ENCODE results near the gene MRAS.

The MRAS gene

DNA sequence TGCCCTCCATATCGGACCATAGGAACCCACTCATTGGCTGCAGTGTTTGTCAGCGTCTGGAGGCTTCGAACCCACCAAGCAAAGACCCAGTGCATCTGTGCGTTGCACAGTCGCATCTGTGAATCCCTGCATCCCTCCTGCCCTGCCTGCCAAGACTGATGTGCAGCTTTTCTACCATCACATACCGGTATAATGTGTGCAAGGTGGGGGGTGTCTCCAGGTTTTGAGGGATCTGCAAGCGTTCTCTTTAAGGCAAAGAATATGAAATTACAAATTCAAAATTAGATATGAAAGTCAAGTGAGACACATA is 18.4 kb upstream of the MRAS start:
- TF ChIP-seq, protein P1, sequence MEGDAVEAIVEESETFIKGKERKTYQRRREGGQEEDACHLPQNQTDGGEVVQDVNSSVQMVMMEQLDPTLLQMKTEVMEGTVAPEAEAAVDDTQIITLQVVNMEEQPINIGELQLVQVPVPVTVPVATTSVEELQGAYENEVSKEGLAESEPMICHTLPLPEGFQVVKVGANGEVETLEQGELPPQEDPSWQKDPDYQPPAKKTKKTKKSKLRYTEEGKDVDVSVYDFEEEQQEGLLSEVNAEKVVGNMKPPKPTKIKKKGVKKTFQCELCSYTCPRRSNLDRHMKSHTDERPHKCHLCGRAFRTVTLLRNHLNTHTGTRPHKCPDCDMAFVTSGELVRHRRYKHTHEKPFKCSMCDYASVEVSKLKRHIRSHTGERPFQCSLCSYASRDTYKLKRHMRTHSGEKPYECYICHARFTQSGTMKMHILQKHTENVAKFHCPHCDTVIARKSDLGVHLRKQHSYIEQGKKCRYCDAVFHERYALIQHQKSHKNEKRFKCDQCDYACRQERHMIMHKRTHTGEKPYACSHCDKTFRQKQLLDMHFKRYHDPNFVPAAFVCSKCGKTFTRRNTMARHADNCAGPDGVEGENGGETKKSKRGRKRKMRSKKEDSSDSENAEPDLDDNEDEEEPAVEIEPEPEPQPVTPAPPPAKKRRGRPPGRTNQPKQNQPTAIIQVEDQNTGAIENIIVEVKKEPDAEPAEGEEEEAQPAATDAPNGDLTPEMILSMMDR (IDR thresholded peaks at IDR 0.05; ENCODE audit: low read depth, low read length), result no peak
- DNase-seq (ENCODE audit: extremely low read depth, low read depth), result no peak

DNA sequence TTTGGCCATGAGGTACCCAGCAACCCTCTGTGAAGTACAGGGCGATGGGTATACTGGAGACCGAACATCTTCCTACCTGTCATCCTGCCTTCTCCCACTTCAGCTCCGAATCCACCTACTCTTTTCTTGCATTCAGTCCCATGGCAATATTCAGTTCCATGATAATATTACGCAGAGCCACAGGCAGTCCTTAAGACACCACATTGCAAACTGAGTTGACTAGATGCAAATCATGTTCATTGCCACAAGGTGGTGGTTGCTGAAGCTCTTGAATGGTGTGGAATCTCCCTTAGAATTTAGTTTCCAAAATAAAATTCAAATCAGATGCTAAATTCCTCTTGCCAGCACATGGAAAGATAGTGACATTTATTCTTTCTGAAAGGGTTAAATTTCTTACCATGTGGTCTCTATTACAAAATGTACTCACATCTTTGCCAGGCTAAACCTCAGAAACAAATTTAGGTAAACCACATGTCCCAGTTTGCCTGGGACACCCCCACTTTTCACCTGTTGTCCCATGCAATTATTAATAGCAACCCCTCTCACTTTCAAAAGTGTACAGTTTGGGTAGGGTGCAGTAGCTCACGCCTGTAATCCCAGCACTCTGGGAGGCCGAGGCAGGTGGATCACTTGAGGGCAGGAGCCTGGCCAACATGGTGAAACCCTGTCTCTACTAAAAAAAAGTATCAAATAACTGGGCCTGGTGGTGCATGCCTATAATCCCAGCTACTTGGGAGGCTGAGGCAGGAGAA is 17.1 kb upstream of the MRAS start:
- DNase-seq (ENCODE audit: extremely low read depth, low read depth), result no peak
- TF ChIP-seq, protein P1 (IDR thresholded peaks at IDR 0.05; ENCODE audit: low read depth, low read length), result peak; percentile 20

DNA sequence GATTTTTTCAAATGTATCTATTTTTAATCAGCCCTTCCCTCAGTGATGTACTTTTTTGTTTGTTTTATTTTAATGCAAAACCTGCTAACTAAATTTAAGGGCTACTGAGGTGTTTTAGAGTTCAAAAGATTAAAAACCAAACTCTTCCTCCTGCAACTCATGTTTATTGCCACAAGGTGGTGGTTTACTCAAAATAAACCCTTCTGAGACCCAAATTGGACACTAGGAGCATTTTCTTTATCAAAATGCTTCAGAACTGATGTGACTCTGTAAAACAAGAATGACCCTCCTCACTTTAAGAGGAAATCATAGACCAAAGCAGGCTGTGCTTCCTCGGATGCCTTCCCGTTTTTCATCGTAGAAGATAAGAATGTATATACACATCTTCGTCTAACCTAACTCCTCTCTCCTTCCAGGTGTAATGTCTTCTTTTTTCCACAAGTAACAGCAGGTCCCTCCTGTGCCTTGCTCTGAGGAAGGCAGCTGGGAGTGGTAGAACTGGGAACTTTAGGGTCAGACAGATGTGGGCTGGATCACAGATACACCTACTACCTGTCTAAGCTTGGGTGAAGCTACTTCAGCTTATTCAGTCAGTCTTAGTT is 15.8 kb upstream of the MRAS start:
- no peak for DNase-seq (ENCODE audit: extremely low read depth, low read depth)

DNA sequence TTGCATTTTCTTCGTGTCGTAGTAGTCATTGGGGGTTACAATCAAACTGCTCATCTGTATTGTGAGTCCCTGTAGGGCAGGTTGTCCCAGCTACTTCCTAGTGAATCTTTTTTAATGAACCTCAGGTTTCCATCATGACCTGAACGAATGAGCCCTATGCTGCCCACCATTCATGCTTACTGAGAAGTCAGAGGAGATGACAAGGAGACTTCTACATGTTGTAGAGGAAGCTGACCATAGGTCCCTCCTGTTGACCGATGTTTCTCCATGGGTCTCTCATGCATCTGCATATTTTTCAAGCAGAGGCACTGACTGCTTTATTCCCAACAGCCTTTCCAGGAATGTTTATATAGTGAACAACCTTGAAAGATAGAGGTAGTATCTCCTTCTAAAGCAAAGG is 13.8 kb upstream of the MRAS start:
- DNase-seq (ENCODE audit: extremely low read depth, low read depth), result no peak
- TF ChIP-seq, protein P1 (IDR thresholded peaks at IDR 0.05; ENCODE audit: low read depth, low read length), result no peak

More for the DNA sequence above, 15.8 kb upstream of the MRAS start:
- TF ChIP-seq, protein P1 (IDR thresholded peaks at IDR 0.05; ENCODE audit: low read depth, low read length), result peak; percentile 65

DNA sequence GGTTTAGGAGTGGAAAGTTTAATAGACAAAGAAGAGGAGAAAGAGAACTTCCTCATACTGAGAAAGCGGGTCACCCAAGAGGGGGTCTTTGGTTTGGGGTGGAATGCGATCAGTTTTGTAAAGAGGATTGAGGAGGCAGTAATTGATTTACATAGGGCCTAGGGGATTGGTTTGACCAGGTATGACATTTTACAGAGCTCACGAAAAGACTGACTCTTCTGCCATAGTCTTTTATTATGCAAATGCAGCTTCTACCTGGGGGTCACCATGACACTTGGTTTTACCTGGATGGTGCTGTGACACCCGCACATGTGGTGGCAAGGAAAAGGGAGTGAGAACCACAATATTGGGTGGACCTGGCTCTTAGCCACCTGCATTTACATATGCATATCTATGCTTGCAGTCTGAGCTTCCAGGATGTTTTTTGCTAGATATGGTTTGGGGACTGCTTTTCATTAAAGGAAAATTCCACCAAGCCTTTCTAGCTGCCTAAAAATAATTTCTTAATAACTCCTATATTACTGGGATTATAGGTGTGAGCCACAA is 11.9 kb upstream of the MRAS start:
- TF ChIP-seq, protein P1 (IDR thresholded peaks at IDR 0.05; ENCODE audit: low read depth, low read length), result no peak

DNA sequence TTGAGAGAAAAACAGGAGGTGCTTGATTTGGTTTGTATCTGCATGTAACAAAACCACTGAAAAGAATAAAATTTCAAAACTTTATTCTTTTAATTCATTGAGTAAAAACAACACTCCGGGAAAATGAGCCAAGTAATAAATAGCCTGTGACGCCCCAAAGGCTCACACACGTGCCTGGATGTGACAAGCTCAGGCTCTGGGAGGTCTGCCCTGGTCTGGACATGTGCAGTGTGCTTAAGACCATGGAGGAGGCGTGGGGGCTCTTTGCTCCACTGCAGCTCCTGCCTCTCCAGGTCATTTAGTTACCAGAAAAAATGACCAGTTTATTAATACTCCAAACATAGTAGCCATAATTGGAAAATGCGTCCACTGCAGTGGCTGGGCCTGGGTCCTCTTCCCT is 10.1 kb upstream of the MRAS start:
- TF ChIP-seq, protein P1 (IDR thresholded peaks at IDR 0.05; ENCODE audit: low read depth, low read length), result no peak
- DNase-seq (ENCODE audit: extremely low read depth, low read depth), result no peak

More for the DNA sequence above, 11.9 kb upstream of the MRAS start:
- DNase-seq (ENCODE audit: extremely low read depth, low read depth), result no peak

DNA sequence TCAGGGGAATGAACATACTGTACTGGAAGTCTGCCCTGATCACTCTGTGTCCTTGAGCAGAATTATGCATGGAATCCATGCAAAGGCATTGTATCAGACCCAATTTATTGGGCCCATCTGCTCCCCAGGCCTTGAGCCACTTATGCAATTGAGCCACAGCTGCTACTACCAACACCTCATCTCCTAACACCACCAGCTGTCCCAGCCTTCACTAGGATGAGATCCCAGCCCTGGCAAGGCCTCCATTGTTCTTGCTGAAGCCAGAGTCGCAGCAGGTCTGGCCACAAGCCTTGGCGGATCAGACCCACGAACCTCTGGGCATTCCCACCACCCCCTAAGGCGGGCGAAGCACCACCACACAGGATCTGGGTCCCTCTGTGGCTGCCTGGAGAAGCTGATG is 9.6 kb upstream of the MRAS start:
- no peak for DNase-seq (ENCODE audit: extremely low read depth, low read depth)
- TF ChIP-seq, protein P1 (IDR thresholded peaks at IDR 0.05; ENCODE audit: low read depth, low read length), result no peak
